Body of pancreas (tissue), 4 donors: ENCODE results near the gene CCNT2.

Source experiments
- POLR2A ChIP-seq, 3 donors: fragments of 450-650 bp; IDR thresholded peaks; one replicate each; pipeline ENCODE4 v1.6.1; 2016; ENCODE audit warnings: antibody characterized with exemption in 3 of 3, mild to moderate bottlenecking in 2 of 3
- TF ChIP-seq, protein P1 (sequence below), 7 experiments: fragments of 450-650 bp in 4 of 7; fragments of 200-600 bp in 3 of 7; sonication (generic) in 3 of 7; IDR thresholded peaks; one replicate each; pipeline ENCODE4 v1.5.1; 2016 to 2019; ENCODE audit warnings: antibody characterized with exemption in 7 of 7

DNA sequence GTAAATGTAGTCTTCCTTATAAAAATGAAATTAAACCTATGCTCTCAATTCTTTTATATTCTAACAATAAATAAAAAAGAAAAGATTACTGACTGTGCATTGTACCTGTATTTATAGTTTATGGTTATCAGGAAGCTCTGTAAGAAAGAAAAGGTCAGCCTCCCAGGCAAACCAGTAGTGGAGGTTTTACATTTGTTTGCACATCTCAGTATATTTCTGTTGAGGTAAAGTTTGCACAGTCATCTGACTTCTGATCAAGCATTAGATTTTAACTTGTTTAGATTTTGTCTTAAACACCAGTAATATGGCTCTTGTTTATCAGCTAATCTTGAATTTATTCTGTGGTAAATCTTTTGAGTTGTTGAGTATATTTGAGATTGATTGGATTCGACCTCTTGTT is 37.1 kb downstream of the CCNT2 start:
- TF ChIP-seq, protein P1, sequence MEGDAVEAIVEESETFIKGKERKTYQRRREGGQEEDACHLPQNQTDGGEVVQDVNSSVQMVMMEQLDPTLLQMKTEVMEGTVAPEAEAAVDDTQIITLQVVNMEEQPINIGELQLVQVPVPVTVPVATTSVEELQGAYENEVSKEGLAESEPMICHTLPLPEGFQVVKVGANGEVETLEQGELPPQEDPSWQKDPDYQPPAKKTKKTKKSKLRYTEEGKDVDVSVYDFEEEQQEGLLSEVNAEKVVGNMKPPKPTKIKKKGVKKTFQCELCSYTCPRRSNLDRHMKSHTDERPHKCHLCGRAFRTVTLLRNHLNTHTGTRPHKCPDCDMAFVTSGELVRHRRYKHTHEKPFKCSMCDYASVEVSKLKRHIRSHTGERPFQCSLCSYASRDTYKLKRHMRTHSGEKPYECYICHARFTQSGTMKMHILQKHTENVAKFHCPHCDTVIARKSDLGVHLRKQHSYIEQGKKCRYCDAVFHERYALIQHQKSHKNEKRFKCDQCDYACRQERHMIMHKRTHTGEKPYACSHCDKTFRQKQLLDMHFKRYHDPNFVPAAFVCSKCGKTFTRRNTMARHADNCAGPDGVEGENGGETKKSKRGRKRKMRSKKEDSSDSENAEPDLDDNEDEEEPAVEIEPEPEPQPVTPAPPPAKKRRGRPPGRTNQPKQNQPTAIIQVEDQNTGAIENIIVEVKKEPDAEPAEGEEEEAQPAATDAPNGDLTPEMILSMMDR (IDR thresholded peaks at IDR 0.05): no peak
- no peak for TF ChIP-seq POLR2A (IDR thresholded peaks at IDR 0.05)
